NCI-H1105 (cell line): ENCODE data around the gene ADAMTS19.

ENCODE experiments used
- DNase-seq: peaks from one replicate; lab custom pipeline; 2025; lab: John Stamatoyannopoulos, UW

Gene ADAMTS19

GRCh38 chr5:129689045-129689444, 228.9 kb downstream of the ADAMTS19 start:
- DNase-seq, result no peak

- DNase-seq, result no peak
These were observed 231.1 kb downstream of the ADAMTS19 start for GRCh38 chr5:129691220-129691619.

- DNase-seq, result no peak
These were observed 236.5 kb downstream of the ADAMTS19 start for GRCh38 chr5:129696636-129697035.

DNA sequence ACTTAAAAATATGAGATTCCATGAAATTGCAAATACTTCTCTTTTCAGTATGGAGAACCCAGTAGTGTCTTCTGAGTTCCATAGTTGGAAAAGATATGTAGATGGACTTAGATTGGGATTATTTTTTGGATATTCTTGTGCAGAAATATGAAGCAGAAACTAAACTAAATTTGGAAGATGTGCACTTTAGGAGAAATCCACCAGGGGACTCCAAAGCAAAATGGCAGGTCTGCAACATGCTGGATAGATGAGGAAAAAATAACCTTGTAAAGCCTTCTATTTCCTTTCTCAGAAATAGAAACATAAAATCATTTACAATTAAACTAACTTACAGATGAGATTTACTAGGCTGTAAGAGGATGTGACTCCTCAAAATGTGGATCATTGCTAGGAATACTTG, 238.6 kb downstream of the ADAMTS19 start:
- DNase-seq, result no peak

DNA sequence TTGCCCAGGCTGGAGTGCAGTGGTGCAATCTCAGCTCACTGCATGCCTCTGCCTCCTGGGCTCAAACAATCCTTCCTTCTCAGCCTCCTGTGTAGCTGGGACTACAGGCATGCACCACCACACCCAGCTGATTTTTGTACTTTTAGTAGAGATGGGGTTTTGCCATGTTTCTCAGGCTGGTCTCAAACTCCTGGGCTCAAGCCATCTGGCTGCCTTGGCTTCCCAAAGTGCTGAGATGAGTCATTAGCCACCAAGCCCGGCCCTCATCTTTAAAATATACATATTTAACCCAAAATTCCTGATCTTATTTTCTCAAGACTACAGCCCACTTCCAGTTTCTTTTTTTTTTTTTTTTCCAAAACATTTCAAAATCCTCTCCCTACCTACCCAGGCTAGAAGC, 256.1 kb downstream of the ADAMTS19 start:
- DNase-seq, result no peak

DNA sequence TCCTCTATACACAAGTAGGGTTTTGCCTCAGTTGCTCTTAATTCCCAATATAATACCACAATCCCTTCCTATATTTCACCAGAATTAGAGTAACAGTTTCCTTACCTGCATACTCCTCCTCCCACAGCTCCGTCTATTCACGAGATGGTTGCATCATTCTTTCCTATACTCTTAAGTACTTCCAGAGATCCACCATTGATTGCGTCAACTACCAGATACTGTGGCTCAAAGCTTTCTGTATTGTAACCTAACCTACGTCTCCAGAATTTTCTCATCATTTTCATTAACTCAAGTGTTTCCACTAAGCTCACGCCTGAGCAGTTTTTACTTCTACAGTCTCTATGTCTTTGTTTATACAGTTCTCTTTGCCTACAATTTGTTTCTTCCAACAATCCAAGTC, 256.6 kb downstream of the ADAMTS19 start:
- DNase-seq, result no peak

- DNase-seq, result no peak
These were observed 257.7 kb downstream of the ADAMTS19 start for GRCh38 chr5:129717751-129718310.

DNA sequence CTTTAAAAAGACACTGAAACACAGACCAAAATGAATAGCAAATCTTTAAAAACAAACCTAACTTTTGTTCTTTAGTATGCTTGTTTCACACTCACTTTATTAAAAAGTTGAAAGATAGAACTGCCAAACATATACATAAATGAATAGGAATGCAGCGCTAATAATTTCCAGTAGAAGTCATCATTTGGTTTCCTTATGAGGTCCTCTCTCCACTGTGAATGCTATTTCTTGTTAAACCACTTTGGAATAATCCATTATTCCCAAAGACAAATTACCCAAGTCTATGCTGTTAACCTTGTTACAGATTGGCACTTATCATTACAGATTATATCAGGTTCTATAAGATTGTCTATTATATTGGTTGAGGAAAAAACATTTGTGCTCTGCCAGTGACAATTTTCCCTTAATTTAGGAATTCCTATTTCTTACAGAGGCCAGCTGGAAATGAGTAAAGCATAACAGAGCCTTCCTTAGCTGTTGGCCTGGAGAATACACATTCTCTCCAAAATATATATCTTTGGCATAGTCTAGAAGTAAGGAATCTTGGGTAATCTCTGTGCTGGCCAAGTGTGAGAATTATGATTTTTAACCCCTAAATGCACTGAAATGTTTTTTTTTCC, 258.5 kb downstream of the ADAMTS19 start:
- no peak for DNase-seq

DNA sequence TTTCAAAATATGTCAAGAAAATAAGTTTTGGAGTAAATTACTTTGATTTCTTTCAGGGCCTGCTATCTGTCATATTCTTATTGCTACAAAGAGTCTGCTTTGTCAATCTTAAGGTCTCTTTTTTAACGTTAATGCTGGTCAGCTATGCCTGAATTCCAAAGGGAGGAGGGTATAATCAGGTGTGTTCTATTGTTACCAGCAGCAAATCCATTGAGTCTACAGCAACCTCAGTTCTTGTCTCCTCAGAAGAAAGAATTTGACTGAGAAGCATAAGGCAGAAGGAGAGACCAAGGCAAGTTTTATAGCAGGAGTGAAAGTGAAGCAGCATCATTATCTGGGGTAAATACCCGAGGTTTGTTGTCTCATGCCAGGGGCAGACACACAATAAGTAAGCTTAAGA, 264.1 kb downstream of the ADAMTS19 start:
- no peak for DNase-seq

DNA sequence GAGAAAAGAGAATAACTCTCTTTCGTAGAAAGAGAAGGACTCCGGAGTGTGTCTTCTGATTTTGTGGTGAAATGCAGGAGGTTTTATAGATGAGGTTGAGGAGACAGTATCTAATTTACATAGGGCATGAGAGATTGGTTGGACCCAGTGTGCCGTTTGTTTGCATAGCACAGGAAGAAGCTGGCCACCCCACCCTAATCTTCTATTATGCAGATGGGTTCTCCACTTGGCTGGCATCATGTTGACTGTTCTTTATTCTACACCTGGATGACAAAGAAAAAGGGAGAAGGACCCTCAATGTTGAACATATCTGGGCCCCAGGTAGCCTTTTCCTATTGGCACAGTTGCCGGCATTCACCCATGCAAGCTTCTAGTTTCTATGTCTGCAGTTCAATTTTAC, 264.5 kb downstream of the ADAMTS19 start:
- no peak for DNase-seq

- DNase-seq, result no peak
These were observed 279.7 kb downstream of the ADAMTS19 start for GRCh38 chr5:129739773-129740172.

GRCh38 chr5:129743541-129744187, 283.6 kb downstream of the ADAMTS19 start:
- no peak for DNase-seq

- no peak for DNase-seq
These were observed 285.9 kb downstream of the ADAMTS19 start for GRCh38 chr5:129745997-129746396.

DNA sequence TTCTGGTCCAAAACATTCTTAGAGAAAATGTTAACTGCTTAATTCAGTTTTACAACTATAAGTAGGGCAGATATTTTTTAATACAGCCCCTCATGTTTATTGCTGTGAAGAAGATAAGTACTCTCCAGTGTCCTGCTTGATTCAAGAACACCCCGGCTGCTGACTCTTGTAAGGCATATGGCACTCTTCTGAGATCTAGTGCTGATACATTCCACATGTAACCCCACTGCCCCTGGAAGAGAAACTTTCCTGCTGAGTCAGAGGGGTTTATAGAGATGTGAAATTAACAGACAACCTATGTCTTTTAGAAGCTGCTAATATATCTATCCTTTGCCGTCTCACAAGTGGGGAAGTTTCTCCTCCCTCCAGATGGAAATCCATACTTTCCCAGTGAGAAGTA, 286.8 kb downstream of the ADAMTS19 start:
- DNase-seq, result no peak

- DNase-seq, result no peak
These were observed 287.7 kb downstream of the ADAMTS19 start, which contains the start of gene MINAR2 for GRCh38 chr5:129747572-129748407. Gene MINAR2 (plus strand): TSS chr5:129748094. CDS start chr5:129748191, 97 bp downstream.

DNA sequence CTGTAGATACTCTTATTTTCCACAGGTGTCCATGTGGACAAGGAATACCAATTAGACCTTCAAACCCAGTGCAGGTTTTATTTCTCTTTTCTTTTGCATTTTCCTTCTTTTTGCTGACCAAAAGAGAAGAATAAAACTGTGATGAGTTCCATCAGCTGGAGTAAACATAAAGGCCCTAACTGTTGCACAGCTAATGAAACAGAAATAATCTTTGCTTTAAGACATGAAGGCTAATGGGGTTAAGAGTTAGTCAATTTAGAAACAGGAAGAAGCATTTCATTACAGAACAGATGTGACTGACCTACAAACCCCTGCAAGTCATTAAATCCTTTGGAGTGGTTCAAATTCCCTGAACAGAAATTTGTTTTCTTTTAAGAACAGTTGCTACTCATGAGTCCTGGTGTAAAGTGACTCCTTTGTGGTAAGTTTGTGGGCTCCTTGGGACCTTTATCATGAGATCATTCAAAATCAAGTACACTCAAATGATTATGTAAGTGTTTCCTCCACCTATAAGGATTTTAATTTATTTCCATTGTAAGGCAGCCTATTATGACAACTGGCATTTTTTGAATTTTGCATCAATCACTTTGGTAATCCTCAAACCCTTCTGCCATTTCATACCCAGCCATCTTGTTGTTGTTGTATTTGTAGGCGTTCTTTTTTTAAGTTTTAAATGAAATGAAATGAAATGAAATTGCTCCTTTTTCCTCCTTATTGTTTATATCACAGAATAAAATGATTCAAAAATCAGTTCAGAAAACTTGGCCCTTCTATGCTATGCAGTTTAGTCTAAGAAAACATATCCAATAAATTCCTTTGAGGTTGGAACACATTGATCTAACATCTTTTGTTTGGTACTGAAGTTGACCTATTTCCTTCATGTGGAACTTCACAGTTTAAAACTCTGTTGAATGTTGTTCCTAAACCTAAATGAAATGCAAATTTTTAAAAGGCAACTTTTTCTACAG, 289.1 kb downstream of the ADAMTS19 start:
- no peak for DNase-seq

DNA sequence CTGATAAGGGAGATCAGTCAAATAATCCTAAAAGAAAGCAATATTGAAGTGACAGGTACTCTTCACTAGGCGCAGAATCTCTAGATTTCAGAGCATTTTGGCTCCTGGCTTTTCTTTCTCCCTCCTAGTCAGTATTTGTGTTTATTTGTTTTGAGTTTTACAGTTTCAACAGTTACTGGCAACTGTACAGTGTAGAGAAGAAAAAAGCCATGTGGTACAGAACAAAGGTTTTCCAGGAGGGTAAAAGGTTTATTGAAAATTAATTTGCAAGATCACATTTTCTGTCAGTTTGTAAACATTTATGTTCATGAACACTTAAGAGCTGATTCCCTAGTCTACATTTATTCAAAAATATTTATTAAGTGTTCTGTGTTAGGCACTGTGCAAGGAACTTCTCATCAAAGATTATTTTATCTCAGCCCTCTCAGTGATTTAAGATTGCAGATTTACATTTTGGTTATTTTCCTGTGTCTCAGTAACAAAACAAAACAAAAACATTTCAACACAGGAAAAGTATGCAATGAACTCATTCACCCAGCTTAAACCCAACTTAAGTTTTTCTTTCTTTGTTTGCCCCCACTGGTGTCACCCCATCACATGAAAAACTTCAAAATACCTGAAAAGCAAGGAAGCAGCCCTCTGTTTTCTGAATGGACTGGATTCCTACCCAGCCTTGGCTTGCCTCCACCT, 300.7 kb downstream of the ADAMTS19 start:
- no peak for DNase-seq

DNA sequence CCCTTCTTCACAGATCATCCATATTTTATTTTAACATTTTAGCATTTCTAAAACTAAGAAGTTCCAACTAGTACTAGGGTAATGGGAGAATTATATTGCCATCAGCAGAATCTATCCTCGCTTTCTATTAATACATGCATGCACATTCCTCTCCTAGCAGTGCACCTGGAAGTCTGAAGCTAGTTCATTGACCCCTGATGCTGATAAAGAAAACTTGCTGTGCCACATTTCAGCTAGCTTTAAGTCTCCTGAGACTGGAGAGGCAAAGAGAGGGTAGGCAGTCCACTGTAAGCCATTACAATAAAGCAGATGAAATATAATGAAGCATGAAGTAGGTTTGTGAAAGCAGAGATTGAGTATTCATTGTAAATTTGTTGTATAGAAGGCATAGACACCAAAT, 303.6 kb downstream of the ADAMTS19 start:
- DNase-seq, result no peak

DNA sequence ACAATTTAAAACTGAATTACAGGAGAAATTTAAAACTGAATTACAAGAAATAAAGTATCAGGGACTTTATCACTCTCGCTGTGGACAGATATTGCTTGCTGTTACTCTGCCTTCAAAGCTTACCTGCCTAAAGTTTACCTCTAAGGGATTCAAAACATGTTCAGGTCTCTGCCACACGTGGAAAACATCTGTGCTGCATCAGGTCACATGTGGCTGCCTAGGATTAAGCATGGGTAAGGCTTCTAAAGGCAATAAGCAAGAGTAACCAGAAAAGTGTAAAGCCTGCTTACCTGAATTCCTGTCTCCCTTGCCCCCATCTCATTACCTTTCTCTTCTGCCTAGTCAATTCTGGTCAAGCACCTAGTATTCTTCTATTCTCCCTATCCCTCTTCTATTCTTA, 306.7 kb downstream of the ADAMTS19 start:
- no peak for DNase-seq

DNA sequence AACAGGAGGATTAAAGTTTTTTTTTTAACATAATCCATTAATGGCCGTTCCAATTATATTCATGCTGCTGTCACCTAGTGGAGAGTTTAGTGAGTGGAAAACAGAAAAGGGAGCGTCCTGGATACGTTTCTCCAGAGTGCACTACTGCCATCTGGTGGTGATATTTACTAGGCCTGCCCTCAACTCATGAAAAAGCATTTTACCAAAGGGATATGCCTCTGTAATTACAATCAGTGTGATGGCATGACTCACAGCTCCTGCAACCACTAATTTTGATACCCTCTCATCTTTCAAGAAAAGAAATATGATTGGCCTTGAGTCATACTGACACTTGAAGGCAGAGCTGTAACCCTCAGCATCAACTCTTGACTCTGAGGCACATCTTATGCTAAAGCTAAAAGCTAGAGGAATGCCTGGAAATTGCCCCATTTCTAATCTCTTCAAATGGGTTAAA, 307.9 kb downstream of the ADAMTS19 start:
- peak; percentile 64 for DNase-seq

- DNase-seq, result no peak
These were observed 308.6 kb downstream of the ADAMTS19 start for GRCh38 chr5:129768735-129769134.
